ENCODE measurements around the gene GRHL1. TPM values are rescaled to one million over a fixed set of nuclear protein-coding genes. Genes with fewer than 3 reads are reported as not detected.
A peak's percentile ranks its signal among the peaks of the same experiment; 100 is the strongest.

GRHL1 gene
- total and polyA plus RNA-seq, 8 donors: 0.95 to 5.3 (median 2.1) TPM

- peaks cover 8 to 16% (median 16%) of the 10 kb centered on the region in 3 donors for H3K4me1 ChIP-seq
- no peak for DNase-seq
- no peaks in the 10 kb centered on the region for H3K9me3 ChIP-seq
- intact Hi-C loops (cut with DNase I): no loop called here
- no peak overlapping the region for H3K4me3 ChIP-seq
- FAIRE-seq: no peak
- peak overlapping the region in 2 of 4 donors; percentile 23 to 53 for H3K27ac ChIP-seq
- WGBS, 2 donors: 20 to 26% methylated on average over 3 of the region's 3 CpGs
- peak in 1 of 4 donors; percentile 5 for ATAC-seq
- no peaks in the 10 kb centered on the region for H3K27me3 ChIP-seq
- TF ChIP-seq CTCF (IDR thresholded peaks at IDR 0.05): no peak
- no peaks in the 10 kb centered on the region for H3K36me3 ChIP-seq
Measured at GRCh38 chr2:9954136-9954535, 2.6 kb downstream of the GRHL1 start.

- FAIRE-seq (no peak), ATAC-seq (no peak), DNase-seq (no peak)
- Histone ChIP-seq H3K27me3 (no peaks in the 10 kb centered on the region), H3K9me3 (no peaks in the 10 kb centered on the region), H3K4me3 (no peak overlapping the region), H3K36me3 (no peaks in the 10 kb centered on the region), H3K27ac (no peak overlapping the region), H3K4me1 (peaks cover 8 to 16% (median 16%) of the 10 kb centered on the region in 3 donors)
- WGBS, 2 donors: 94 to 99% methylated on average over 8 of the region's 8 CpGs
- no peak for TF ChIP-seq CTCF (IDR thresholded peaks at IDR 0.05)
- intact Hi-C loops (cut with DNase I): no loop called here
Measured at GRCh38 chr2:9958057-9958456, 6.6 kb downstream of the GRHL1 start.

GRCh38 chr2:9959262-9959661, 7.8 kb downstream of the GRHL1 start:
- 92 to 96% methylated on average over 3 of the region's 3 CpGs for WGBS, 2 donors
- no peak overlapping the region for H3K27ac ChIP-seq
- no peaks in the 10 kb centered on the region for H3K36me3 ChIP-seq
- no peak for DNase-seq
- H3K4me1 ChIP-seq: peaks cover 0 to 7% (median 6%) of the 10 kb centered on the region in 3 donors
- TF ChIP-seq CTCF (IDR thresholded peaks at IDR 0.05): no peak
- intact Hi-C loops (cut with DNase I): no loop called here
- H3K27me3 ChIP-seq: no peaks in the 10 kb centered on the region
- H3K9me3 ChIP-seq: no peaks in the 10 kb centered on the region
- no peak for ATAC-seq
- FAIRE-seq: no peak
- H3K4me3 ChIP-seq: no peak overlapping the region

- DNase-seq (no peak), FAIRE-seq (no peak), ATAC-seq (no peak)
- TF ChIP-seq CTCF (IDR thresholded peaks at IDR 0.05): no peak
- peaks cover 0 to 5% (median 0%) of the 10 kb centered on the region in 3 donors for H3K36me3 ChIP-seq
- no peak overlapping the region for H3K4me3 ChIP-seq
- H3K27ac ChIP-seq: no peak overlapping the region
- intact Hi-C loops (cut with DNase I): no loop called here
- WGBS, 2 donors: 82 to 85% methylated on average over 10 of the region's 10 CpGs
- H3K9me3 ChIP-seq: no peaks in the 10 kb centered on the region
- no peaks in the 10 kb centered on the region for H3K27me3 ChIP-seq
- H3K4me1 ChIP-seq: no peaks in the 10 kb centered on the region
Measured at GRCh38 chr2:9961013-9961412, 9.5 kb downstream of the GRHL1 start.

GRCh38 chr2:9964334-9964980, 13.0 kb downstream of the GRHL1 start:
- no peaks in the 10 kb centered on the region for H3K4me1 ChIP-seq
- ATAC-seq (no peak), FAIRE-seq (no peak), DNase-seq (no peak)
- H3K27ac ChIP-seq: no peak overlapping the region
- no peak for TF ChIP-seq CTCF (IDR thresholded peaks at IDR 0.05)
- H3K36me3 ChIP-seq: peaks cover 0 to 5% (median 0%) of the 10 kb centered on the region in 3 donors
- H3K27me3 ChIP-seq: no peaks in the 10 kb centered on the region
- no peak overlapping the region for H3K4me3 ChIP-seq
- 87 to 89% methylated on average over 7 of the region's 7 CpGs for WGBS, 2 donors
- no peaks in the 10 kb centered on the region for H3K9me3 ChIP-seq
- intact Hi-C loops (cut with DNase I): no loop called here

All from pancreas (tissue), 10 donors.